HCT116 (cell line): ENCODE data around the gene LRRK1. TPM values are rescaled to one million over a fixed set of nuclear protein-coding genes. Genes with fewer than 3 reads are reported as not detected.

Experiments
- ATAC-seq: fragments of 200-7000 bp; cut with Tn5 transposase; 2 replicates; pipeline ENCODE4 v1.9.1; 2020; ENCODE audit warnings: mild to moderate bottlenecking, moderate library complexity
- BruUV-seq: library from RNA; stranded (reverse); fragments of 400-500 nt; replicated peaks from 2 replicates; lab custom pipeline; 2021; lab: Mats Ljungman, UMichigan
- CTCF ChIA-PET: fragments of 300-600 bp; sonication (Branson Sonifier 250); formaldehyde crosslinking; loops from one replicate; lab custom pipeline; 2021; ENCODE audit warnings: antibody characterized with exemption; lab: Charles Lee
- POLR2A ChIA-PET: fragments of 300-600, 350-600 bp; sonication (Branson Sonifier 250); formaldehyde crosslinking; loops from one replicate; lab custom pipeline; 2021; ENCODE audit warnings: antibody characterized with exemption; lab: Charles Lee
- RAD21 ChIA-PET, 2 experiments: fragments of 300-600 bp; sonication (Branson Sonifier 250); formaldehyde crosslinking; loops; one replicate each; lab custom pipeline; 2023; ENCODE audit warnings: low total read pairs in 2 of 2; ENCODE audit not compliant: uncharacterized antibody in 2 of 2, unreplicated experiment in 2 of 2, low non-redundant PET in 1 of 2; lab: Charles Lee
- DNase-seq: peaks from one replicate; pipeline ENCODE4 v3.0.0-alpha.2; 2010; ENCODE audit warnings: low read depth, low spot score
- H2AFZ ChIP-seq: fragments of 200-600 bp; shearing (Covaris generic), sonication (generic); 2 replicates; pipeline ENCODE4 v1.6.1; 2017; ENCODE audit warnings: low read depth, mixed run types, mixed read lengths, antibody characterized with exemption, low read length; ENCODE audit not compliant: poor library complexity, severe bottlenecking
- H3K27ac ChIP-seq: 2 replicates; pipeline ENCODE4 v1.5.1; 2012; ENCODE audit warnings: low read depth, low read length
- H3K27me3 ChIP-seq: fragments of 200-600 bp; sonication (generic); 2 replicates; pipeline ENCODE4 v1.6.1; 2016; ENCODE audit warnings: mixed run types, low read length, mixed read lengths; ENCODE audit not compliant: insufficient read depth
- H3K36me3 ChIP-seq, 2 experiments: fragments of 200-500 bp in 1 of 2; fragments of 200-600 bp in 1 of 2; sonication (Bioruptor generic) in 1 of 2; sonication (generic) in 1 of 2; 2 replicates each; pipeline versions ENCODE4 v1.5.1 to v1.6.1; 2014 to 2016; ENCODE audit warnings: low read length in 2 of 2, inconsistent platforms in 1 of 2, mixed read lengths in 1 of 2, mixed run types in 1 of 2; ENCODE audit not compliant: insufficient read depth in 2 of 2, control insufficient read depth in 1 of 2
- H3K4me1 ChIP-seq, 2 experiments: fragments of 200-600 bp in 1 of 2; sonication (generic) in 1 of 2; 2 replicates each; pipeline versions ENCODE4 v1.5.1 to v1.6.1; 2012 to 2017; ENCODE audit warnings: low read length in 2 of 2, inconsistent platforms in 1 of 2, mild to moderate bottlenecking in 1 of 2, mixed read lengths in 1 of 2, mixed run types in 1 of 2, moderate library complexity in 1 of 2; ENCODE audit not compliant: insufficient read depth in 2 of 2, control insufficient read depth in 1 of 2
- H3K4me2 ChIP-seq: fragments of 200-600 bp; sonication (generic); 2 replicates; pipeline ENCODE4 v1.6.1; 2017; ENCODE audit warnings: mixed run types, low read length, mixed read lengths
- H3K4me3 ChIP-seq, 2 experiments: fragments of 200-600 bp in 1 of 2; sonication (generic) in 1 of 2; replicated peaks in 1 of 2; 2 replicates each; pipeline ENCODE4 v1.5.1; 2011 to 2016; ENCODE audit warnings: low read length in 2 of 2, control low read depth in 1 of 2, low read depth in 1 of 2, mild to moderate bottlenecking in 1 of 2, mixed read lengths in 1 of 2, mixed run types in 1 of 2
- H3K79me2 ChIP-seq: fragments of 200-600 bp; sonication (generic); 2 replicates; pipeline ENCODE4 v1.6.1; 2017; ENCODE audit warnings: mild to moderate bottlenecking, mixed run types, low read length, moderate library complexity, mixed read lengths; ENCODE audit not compliant: insufficient read depth
- H3K9ac ChIP-seq: fragments of 200-600 bp; sonication (generic); 2 replicates; pipeline ENCODE4 v1.6.1; 2016; ENCODE audit warnings: low read length, mixed read lengths
- H3K9me2 ChIP-seq: fragments of 200-600 bp; sonication (generic), shearing (Covaris generic); 2 replicates; pipeline ENCODE4 v1.6.1; 2017; ENCODE audit warnings: mixed run types, mild to moderate bottlenecking, moderate library complexity; ENCODE audit not compliant: insufficient read depth
- H3K9me3 ChIP-seq, 2 experiments: fragments of 200-500 bp in 1 of 2; fragments of 200-600 bp in 1 of 2; sonication (Bioruptor generic) in 1 of 2; sonication (generic) in 1 of 2; 2 replicates each; pipeline ENCODE4 v1.6.1; 2014 to 2017; ENCODE audit warnings: low read length in 2 of 2, mixed read lengths in 2 of 2, inconsistent platforms in 1 of 2, low read depth in 1 of 2, mild to moderate bottlenecking in 1 of 2, mixed run types in 1 of 2, moderate library complexity in 1 of 2; ENCODE audit not compliant: control insufficient read depth in 1 of 2, insufficient read depth in 1 of 2
- H4K20me1 ChIP-seq: fragments of 200-600 bp; sonication (generic), shearing (Covaris generic); 2 replicates; pipeline ENCODE4 v1.6.1; 2017; ENCODE audit warnings: mixed run types, mild to moderate bottlenecking, moderate library complexity; ENCODE audit not compliant: insufficient read depth
- CBX3 ChIP-seq: IDR thresholded peaks from 2 replicates; pipeline ENCODE4 v1.6.1; 2012; ENCODE audit warnings: low read depth
- EGR1 ChIP-seq: IDR thresholded peaks from 2 replicates; pipeline ENCODE4 v1.6.1; 2012; ENCODE audit warnings: low read depth
- EZH2 ChIP-seq: fragments of 200-600 bp; sonication (generic); IDR thresholded peaks from 2 replicates; pipeline ENCODE4 v1.6.1; 2017; ENCODE audit warnings: antibody characterized with exemption, mixed run types
- MAX ChIP-seq: IDR thresholded peaks from 2 replicates; pipeline ENCODE4 v1.6.1; 2012
- POLR2AphosphoS5 ChIP-seq: IDR thresholded peaks from 2 replicates; pipeline ENCODE4 v1.6.1; 2011; ENCODE audit warnings: mild to moderate bottlenecking, low read depth, low read length, moderate library complexity
- SIN3A ChIP-seq: IDR thresholded peaks from 2 replicates; pipeline ENCODE4 v1.6.1; 2012; ENCODE audit warnings: low read depth
- SRF ChIP-seq: IDR thresholded peaks from 2 replicates; pipeline ENCODE4 v1.6.1; 2012; ENCODE audit warnings: low read depth
- ZFX ChIP-seq: fragments of 450-650 bp; IDR thresholded peaks from 2 replicates; pipeline ENCODE4 v1.6.1; 2017
- ZNF274 ChIP-seq: fragments of 200-500 bp; sonication (Bioruptor generic); IDR thresholded peaks from 2 replicates; pipeline ENCODE4 v1.6.1; 2014; ENCODE audit warnings: mild to moderate bottlenecking, low read depth, low read length, inconsistent platforms
- intact Hi-C: fragments of 100-400 bp; cut with micrococcal nuclease; formaldehyde crosslinking; loops from 2 replicates; pipeline ENCODE4 v1.10.0; 2022
- total RNA-seq: library from RNA; stranded (reverse); gene quantifications from one replicate; pipeline ENCODE4 v1.2.1, GENCODE V29; 2021; ENCODE audit not compliant: unreplicated experiment
- TF ChIP-seq, protein P1 (sequence below), 3 experiments: fragments of 200-600 bp in 1 of 3; sonication (generic) in 1 of 3; IDR thresholded peaks in 2 of 3; conservative IDR thresholded peaks in 1 of 3; 2 replicates each; pipeline ENCODE4 v1.5.1; 2012 to 2017; ENCODE audit warnings: low read depth in 2 of 3, low read length in 2 of 3, antibody characterized with exemption in 1 of 3, borderline replicate concordance in 1 of 3, control low read depth in 1 of 3, mild to moderate bottlenecking in 1 of 3, mixed read lengths in 1 of 3, mixed run types in 1 of 3, moderate library complexity in 1 of 3; ENCODE audit not compliant: insufficient read depth in 1 of 3

The LRRK1 gene
- total RNA-seq, 1 experiment from 2014 or later: 21.6 TPM

GRCh38 chr15:101018450-101018849 lies 99.3 kb downstream of the LRRK1 start:
- BruUV-seq: no TSS peak
- H3K79me2 ChIP-seq: no peaks in the 10 kb centered on the region
- DNase-seq (no peak), ATAC-seq (no peak)
- H2AFZ ChIP-seq: no peak overlapping the region
- TF ChIP-seq SRF (no peak), EZH2 (no peak), MAX (no peak), CBX3 (no peak), ZNF274 (no peak), EGR1 (no peak), ZFX (no peak), POLR2AphosphoS5 (no peak), SIN3A (no peak)
- TF ChIP-seq, protein P1, sequence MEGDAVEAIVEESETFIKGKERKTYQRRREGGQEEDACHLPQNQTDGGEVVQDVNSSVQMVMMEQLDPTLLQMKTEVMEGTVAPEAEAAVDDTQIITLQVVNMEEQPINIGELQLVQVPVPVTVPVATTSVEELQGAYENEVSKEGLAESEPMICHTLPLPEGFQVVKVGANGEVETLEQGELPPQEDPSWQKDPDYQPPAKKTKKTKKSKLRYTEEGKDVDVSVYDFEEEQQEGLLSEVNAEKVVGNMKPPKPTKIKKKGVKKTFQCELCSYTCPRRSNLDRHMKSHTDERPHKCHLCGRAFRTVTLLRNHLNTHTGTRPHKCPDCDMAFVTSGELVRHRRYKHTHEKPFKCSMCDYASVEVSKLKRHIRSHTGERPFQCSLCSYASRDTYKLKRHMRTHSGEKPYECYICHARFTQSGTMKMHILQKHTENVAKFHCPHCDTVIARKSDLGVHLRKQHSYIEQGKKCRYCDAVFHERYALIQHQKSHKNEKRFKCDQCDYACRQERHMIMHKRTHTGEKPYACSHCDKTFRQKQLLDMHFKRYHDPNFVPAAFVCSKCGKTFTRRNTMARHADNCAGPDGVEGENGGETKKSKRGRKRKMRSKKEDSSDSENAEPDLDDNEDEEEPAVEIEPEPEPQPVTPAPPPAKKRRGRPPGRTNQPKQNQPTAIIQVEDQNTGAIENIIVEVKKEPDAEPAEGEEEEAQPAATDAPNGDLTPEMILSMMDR (IDR thresholded peaks at IDR 0.05 in 2 of 3, conservative IDR thresholded peaks at IDR 0.05 in 1 of 3; ENCODE audit: borderline replicate concordance in 1 of 3, insufficient read depth in 1 of 3, low read depth in 2 of 3, low read length in 2 of 3): no peak
- no peaks in the 10 kb centered on the region for H4K20me1 ChIP-seq
- H3K27me3 ChIP-seq: no peaks in the 10 kb centered on the region
- no peaks in the 10 kb centered on the region for H3K9me2 ChIP-seq
- no peak overlapping the region for H3K27ac ChIP-seq
- ChIA-PET CTCF (interaction anchor here (1.1 kb wide), 1 partner anchor 10 kb away, joined by 5 read pairs; no protein-coding TSS in a partner anchor), POLR2A (no interaction called here), RAD21 (no interaction called here)
- H3K9me3 ChIP-seq: no peaks in the 10 kb centered on the region
- no peaks in the 10 kb centered on the region for H3K4me1 ChIP-seq
- H3K4me3 ChIP-seq: no peak overlapping the region
- peaks cover 0 to 6% of the 10 kb centered on the region in 2 experiments; a peak in 2 of 4 replicates for H3K36me3 ChIP-seq
- no peak overlapping the region for H3K9ac ChIP-seq
- H3K4me2 ChIP-seq: no peak overlapping the region
- intact Hi-C loops: loop anchor here (10.0 kb wide), 1 partner anchor 66 kb away; no protein-coding TSS in a partner anchor
